K562 (cell line): ENCODE data around the gene ZBTB16. TPM values are rescaled to one million over a fixed set of nuclear protein-coding genes. Genes with fewer than 3 reads are reported as not detected.

Experiments
- ARHGAP35 ChIP-seq: fragments of 450-650 bp; IDR thresholded peaks from 2 replicates; pipeline ENCODE4 v1.6.1; 2018; ENCODE audit not compliant: partially characterized antibody
- DIDO1 ChIP-seq: fragments of 450-650 bp; IDR thresholded peaks from 2 replicates; pipeline ENCODE4 v1.6.1; 2016; ENCODE audit warnings: low read depth, missing biosample characterization, missing genetic modification characterization
- DNMT1 ChIP-seq: fragments of 450-650 bp; IDR thresholded peaks from 2 replicates; pipeline ENCODE4 v1.6.1; 2016; ENCODE audit warnings: antibody characterized with exemption, mild to moderate bottlenecking
- FOXO4 ChIP-seq: fragments of 450-650 bp; formaldehyde crosslinking; IDR thresholded peaks from 2 replicates; pipeline ENCODE4 v1.4.0; 2020; ENCODE audit warnings: mild to moderate bottlenecking, moderate library complexity
- GTF2F1 ChIP-seq: IDR thresholded peaks from 2 replicates; pipeline ENCODE4 v1.6.1; 2011; ENCODE audit warnings: low read depth, low read length, improper control_type of control experiment
- NELFE ChIP-seq: IDR thresholded peaks from 2 replicates; pipeline ENCODE4 v1.6.1; 2011; ENCODE audit warnings: mild to moderate bottlenecking; ENCODE audit not compliant: insufficient read depth, insufficient read length
- PCBP1 ChIP-seq: fragments of 200-400 bp; formaldehyde crosslinking; IDR thresholded peaks from 2 replicates; pipeline ENCODE4 v1.6.1; 2018; ENCODE audit warnings: mild to moderate bottlenecking, low read depth, low read length; ENCODE audit not compliant: poor library complexity, severe bottlenecking
- PRPF4 ChIP-seq: fragments of 200-400 bp; formaldehyde crosslinking; IDR thresholded peaks from one replicate; pipeline ENCODE4 v1.6.1; 2017; ENCODE audit warnings: low read length, low read depth, mild to moderate bottlenecking; ENCODE audit not compliant: insufficient read depth, poor library complexity, severe bottlenecking
- RB1 ChIP-seq: fragments of 450-650 bp; IDR thresholded peaks from 2 replicates; pipeline ENCODE4 v1.6.1; 2017; ENCODE audit warnings: low read depth, mild to moderate bottlenecking
- SRSF7 ChIP-seq: fragments of 200-400 bp; formaldehyde crosslinking; optimal IDR thresholded peaks from 2 replicates; pipeline ENCODE3; 2017; ENCODE audit warnings: mild to moderate bottlenecking, low read depth, low read length
- TFE3 ChIP-seq: fragments of 450-650 bp; formaldehyde crosslinking; IDR thresholded peaks from 2 replicates; pipeline ENCODE4 v1.4.0; 2020; ENCODE audit warnings: mild to moderate bottlenecking, mixed read lengths
- YBX1 ChIP-seq: fragments of 450-650 bp; IDR thresholded peaks from 2 replicates; pipeline ENCODE4 v1.7.1; 2016; ENCODE audit warnings: mild to moderate bottlenecking
- ZBTB34 ChIP-seq: fragments of 250-450 bp; sonication (Bioruptor Pico); IDR thresholded peaks from 2 replicates; pipeline ENCODE4 v1.8.0; 2021; ENCODE audit warnings: mild to moderate bottlenecking, moderate library complexity
- ZC3H4 ChIP-seq: sonication (generic); formaldehyde crosslinking; IDR thresholded peaks from 2 replicates; pipeline ENCODE4 v1.9.0; 2021; ENCODE audit warnings: missing genetic modification reagents, borderline replicate concordance
- ZFP1 ChIP-seq: fragments of 450-650 bp; formaldehyde crosslinking; IDR thresholded peaks from 2 replicates; pipeline ENCODE4 v1.4.0; 2020; ENCODE audit warnings: mild to moderate bottlenecking, mixed read lengths
- ZFP91 ChIP-seq: sonication (generic); formaldehyde crosslinking; IDR thresholded peaks from 2 replicates; pipeline ENCODE4 v1.8.0; 2022; ENCODE audit warnings: mild to moderate bottlenecking, missing genetic modification reagents
- ZNF449 ChIP-seq: fragments of 250-450 bp; sonication (Bioruptor Pico); IDR thresholded peaks from 2 replicates; pipeline ENCODE4 v1.8.0; 2022; ENCODE audit warnings: moderate library complexity, mild to moderate bottlenecking, inconsistent platforms
- ZNF77 ChIP-seq: fragments of 250-450 bp; sonication (Bioruptor Pico); IDR thresholded peaks from 2 replicates; pipeline ENCODE4 v1.5.0; 2020
- ZNF79 ChIP-seq: fragments of 250-450 bp; sonication (Bioruptor Pico); IDR thresholded peaks from 2 replicates; pipeline ENCODE4 v1.4.0; 2020; ENCODE audit warnings: low read depth, mild to moderate bottlenecking, moderate library complexity
- polyA plus RNA-seq, 8 experiments: library from polyadenylated mRNA; depleted of rRNA in 4 of 8; stranded (reverse) in 5 of 8; unstranded in 3 of 8; fragments of >200 nt; fragmentation: Nextera tagmentation in 2 of 8; fragmentation: Illumina TruSeq in 1 of 8; extraction: Ambion mirVana in 2 of 8; extraction: Trizol in 1 of 8; gene quantifications; 2 replicates each; pipeline versions ENCODE4 v1.2.1 to v1.2.3, GENCODE V29; 2011 to 2014; ENCODE audit warnings: inconsistent platforms in 1 of 8, missing spikeins in 1 of 8
- total RNA-seq, 7 experiments: library from RNA; depleted of rRNA in 6 of 7; stranded (reverse); fragments of >200 nt in 6 of 7; fragmentation: Illumina TruSeq in 2 of 7; extraction: Trizol in 2 of 7; gene quantifications; 2 replicates each; pipeline versions ENCODE4 v1.2.1 to v1.2.3, GENCODE V29; 2011 to 2021; ENCODE audit warnings: low replicate concordance in 1 of 7

The ZBTB16 gene
- total and polyA plus RNA-seq, 9 of the 15 experiments (the other 6 are each of a cell fraction or from before 2014, with no cell fraction given), result 0.06 to 0.40 (median 0.24) TPM; not detected in 4

GRCh38 chr11:114159802-114160632 lies 100.5 kb downstream of the ZBTB16 start (continued):
- TF ChIP-seq YBX1 (no peak), ZBTB34 (CRISPR knock-in tag) (no peak), FOXO4 (CRISPR knock-in tag) (no peak), GTF2F1 (no peak), ZNF79 (CRISPR knock-in tag) (no peak), ARHGAP35 (no peak), PCBP1 (no peak), RB1 (no peak), SRSF7 (no peak), DNMT1 (no peak), PRPF4 (no peak), ZFP91 (CRISPR knock-in tag) (no peak), ZC3H4 (CRISPR knock-in tag) (no peak), TFE3 (CRISPR knock-in tag) (no peak), ZNF77 (no peak), ZFP1 (CRISPR knock-in tag) (no peak), NELFE (no peak), ZNF449 (CRISPR knock-in tag) (no peak), DIDO1 (no peak)
